H9 (cell line): ENCODE measurements around the gene SMIM36. TPM values are rescaled to one million over a fixed set of nuclear protein-coding genes. Genes with fewer than 3 reads are reported as not detected.

ENCODE experiments used
- DNase-seq: peaks from one replicate; pipeline ENCODE4 v3.0.0-alpha.2; 2017
- H2AFZ ChIP-seq: one replicate; pipeline ENCODE4 v1.6.1; 2013; ENCODE audit warnings: mild to moderate bottlenecking, low read length, control low read depth, moderate library complexity
- H2AK5ac ChIP-seq: 2 replicates; pipeline ENCODE4 v1.6.1; 2013; ENCODE audit warnings: low read length, control low read depth, mixed read lengths; ENCODE audit not compliant: insufficient read length
- H2BK120ac ChIP-seq: one replicate; pipeline ENCODE4 v1.6.1; 2013; ENCODE audit warnings: low read depth, mild to moderate bottlenecking, low read length, control low read depth, inconsistent platforms; ENCODE audit not compliant: poor library complexity, severe bottlenecking
- H2BK12ac ChIP-seq: 2 replicates; pipeline ENCODE4 v1.6.1; 2013; ENCODE audit warnings: low read length, control low read depth, mixed read lengths, low read depth; ENCODE audit not compliant: insufficient read length
- H2BK15ac ChIP-seq: 2 replicates; pipeline ENCODE4 v1.6.1; 2013; ENCODE audit warnings: low read depth, low read length, control low read depth
- H2BK20ac ChIP-seq: one replicate; pipeline ENCODE4 v1.6.1; 2013; ENCODE audit warnings: low read depth, mild to moderate bottlenecking, low read length, control low read depth, inconsistent platforms; ENCODE audit not compliant: poor library complexity, severe bottlenecking
- H2BK5ac ChIP-seq: 2 replicates; pipeline ENCODE4 v1.6.1; 2013; ENCODE audit warnings: low read length, control low read depth, mixed read lengths; ENCODE audit not compliant: insufficient read length
- H3K14ac ChIP-seq: 2 replicates; pipeline ENCODE4 v1.6.1; 2013; ENCODE audit warnings: low read length, control low read depth; ENCODE audit not compliant: insufficient read depth
- H3K18ac ChIP-seq: 2 replicates; pipeline ENCODE4 v1.6.1; 2013; ENCODE audit warnings: low read depth, mild to moderate bottlenecking, mixed read lengths, low read length, control low read depth; ENCODE audit not compliant: insufficient read length
- H3K23ac ChIP-seq: 2 replicates; pipeline ENCODE4 v1.6.1; 2013; ENCODE audit warnings: low read length, control low read depth, mixed read lengths, low read depth; ENCODE audit not compliant: insufficient read length
- H3K23me2 ChIP-seq: 2 replicates; pipeline ENCODE4 v1.6.1; 2013; ENCODE audit warnings: low read depth, mild to moderate bottlenecking, mixed read lengths, low read length, control low read depth; ENCODE audit not compliant: insufficient read length, poor library complexity, severe bottlenecking
- H3K27ac ChIP-seq: 2 replicates; pipeline ENCODE4 v1.5.1; 2013; ENCODE audit warnings: low read length, control low read depth, mixed read lengths, low read depth; ENCODE audit not compliant: insufficient read length
- H3K27me3 ChIP-seq: 2 replicates; pipeline ENCODE4 v1.6.1; 2013; ENCODE audit warnings: low read length, control low read depth, inconsistent platforms; ENCODE audit not compliant: insufficient read depth
- H3K4ac ChIP-seq: 2 replicates; pipeline ENCODE4 v1.6.1; 2013; ENCODE audit warnings: low read depth, mild to moderate bottlenecking, control low read depth, inconsistent platforms, low read length, moderate library complexity
- H3K4me1 ChIP-seq: 2 replicates; pipeline ENCODE4 v1.6.1; 2013; ENCODE audit warnings: low read length, control low read depth, inconsistent platforms; ENCODE audit not compliant: insufficient read depth
- H3K4me2 ChIP-seq: 2 replicates; pipeline ENCODE4 v1.6.1; 2013; ENCODE audit warnings: low read length, control low read depth, mixed read lengths; ENCODE audit not compliant: insufficient read length, insufficient read depth
- H3K56ac ChIP-seq: 2 replicates; pipeline ENCODE4 v1.6.1; 2013; ENCODE audit warnings: low read depth, mild to moderate bottlenecking, mixed read lengths, low read length, control low read depth; ENCODE audit not compliant: insufficient read length
- H3K79me1 ChIP-seq: 2 replicates; pipeline ENCODE4 v1.6.1; 2013; ENCODE audit warnings: low read depth, mild to moderate bottlenecking, moderate library complexity, low read length, control low read depth, inconsistent platforms; ENCODE audit not compliant: insufficient read depth, poor library complexity, severe bottlenecking
- H3K79me2 ChIP-seq: 2 replicates; pipeline ENCODE4 v1.6.1; 2013; ENCODE audit warnings: low read length, control low read depth, inconsistent platforms; ENCODE audit not compliant: insufficient read depth
- H3K9ac ChIP-seq: 2 replicates; pipeline ENCODE4 v1.6.1; 2013; ENCODE audit warnings: low read length, control low read depth, mixed read lengths; ENCODE audit not compliant: insufficient read length; ENCODE audit errors: extremely low read depth
- H3K9me3 ChIP-seq: one replicate; pipeline ENCODE4 v1.6.1; 2013; ENCODE audit warnings: low read depth, low read length, inconsistent platforms; ENCODE audit not compliant: control insufficient read depth
- H3T11ph ChIP-seq: one replicate; pipeline ENCODE4 v1.6.1; 2013; ENCODE audit warnings: mild to moderate bottlenecking, low read length, control low read depth, inconsistent platforms
- H4K20me1 ChIP-seq: one replicate; pipeline ENCODE4 v1.6.1; 2013; ENCODE audit not compliant: control insufficient read depth, insufficient read length, insufficient read depth
- H4K5ac ChIP-seq: 2 replicates; pipeline ENCODE4 v1.6.1; 2013; ENCODE audit warnings: low read depth, mild to moderate bottlenecking, mixed read lengths, low read length, control low read depth; ENCODE audit not compliant: insufficient read length
- H4K8ac ChIP-seq: replicated peaks from 2 replicates; pipeline ENCODE4 v1.6.1; 2013; ENCODE audit warnings: low read length, control low read depth, mixed read lengths, low read depth; ENCODE audit not compliant: insufficient read length
- H4K91ac ChIP-seq: 2 replicates; pipeline ENCODE4 v1.6.1; 2013; ENCODE audit warnings: low read depth, mild to moderate bottlenecking, moderate library complexity, mixed read lengths, low read length, control low read depth; ENCODE audit not compliant: insufficient read length
- H3K27ac Mint-ChIP-seq, 3 experiments: 2 replicates in 2 of 3; 3 replicates in 1 of 3; pipeline ENCODE4 v1.8.0; 2020 to 2021; ENCODE audit warnings: mixed read lengths in 3 of 3, mild to moderate bottlenecking in 1 of 3, moderate library complexity in 1 of 3
- H3K27me3 Mint-ChIP-seq: 2 replicates; pipeline ENCODE4 v1.8.0; 2021; ENCODE audit warnings: low read depth, mild to moderate bottlenecking, moderate library complexity, mixed read lengths
- H3K36me3 Mint-ChIP-seq, 3 experiments: 2 replicates in 2 of 3; 3 replicates in 1 of 3; pipeline ENCODE4 v1.8.0; 2020 to 2021; ENCODE audit warnings: low read depth in 3 of 3, mixed read lengths in 3 of 3; ENCODE audit not compliant: insufficient read depth in 1 of 3
- H3K4me1 Mint-ChIP-seq, 2 experiments: 2 replicates each; pipeline ENCODE4 v1.8.0; 2020; ENCODE audit warnings: mixed read lengths in 2 of 2
- H3K4me3 Mint-ChIP-seq, 2 experiments: 2 replicates in 1 of 2; 3 replicates in 1 of 2; pipeline ENCODE4 v1.8.0; 2020 to 2021; ENCODE audit warnings: mild to moderate bottlenecking in 2 of 2, mixed read lengths in 2 of 2, moderate library complexity in 1 of 2
- H3K9me3 Mint-ChIP-seq, 2 experiments: 2 replicates in 1 of 2; 3 replicates in 1 of 2; pipeline ENCODE4 v1.8.0; 2020; ENCODE audit warnings: mild to moderate bottlenecking in 2 of 2, mixed read lengths in 2 of 2, moderate library complexity in 1 of 2
- WGBS: extraction: QIAGEN DNeasy Blood & Tissue Kit; methylation state at CpG from one replicate; pipeline ENCODE4 v1.1.7; 2013; ENCODE audit warnings: missing lambda C conversion rate, low lambda C conversion rate, mixed read lengths; ENCODE audit not compliant: insufficient read length; ENCODE audit errors: extremely low coverage; 5-methylcytosine and 5-hydroxymethylcytosine counted together
- total RNA-seq: library from RNA; stranded (reverse); gene quantifications from 2 replicates; pipeline ENCODE4 v1.2.1, GENCODE V29; 2021
- TF ChIP-seq, protein P1 (sequence below): fragments of 200-600 bp; sonication (generic); conservative IDR thresholded peaks from 3 replicates; pipeline ENCODE4 v1.8.0; 2021; ENCODE audit warnings: antibody characterized with exemption, mild to moderate bottlenecking

The SMIM36 gene
- total RNA-seq, 1 experiment from 2014 or later: not detected

DNA sequence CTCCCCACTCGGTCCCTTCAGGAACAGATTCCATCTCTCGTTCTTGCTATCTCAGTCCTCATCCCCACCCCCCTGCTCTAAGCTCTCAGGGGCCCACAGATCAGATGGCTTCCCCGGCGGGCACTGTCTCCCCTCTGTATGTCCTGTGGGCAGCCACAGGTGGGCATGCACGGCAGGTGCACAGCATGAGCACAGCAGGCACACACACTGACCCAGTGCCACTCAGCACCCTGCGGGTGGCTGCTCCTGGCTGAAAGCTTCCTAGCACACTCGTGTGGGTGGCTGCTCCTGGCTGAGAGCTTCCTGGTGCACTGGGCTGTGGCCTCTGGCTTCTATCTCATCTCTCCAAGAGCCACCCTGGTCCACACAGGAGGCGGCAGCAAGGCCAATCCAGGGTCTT, 44.5 kb upstream of the SMIM36 start:
- no peak overlapping the region for H4K5ac ChIP-seq
- no peak overlapping the region for H3K9ac ChIP-seq
- no peak overlapping the region for H3K4me2 ChIP-seq
- H3K4me1 ChIP-seq: no peaks in the 10 kb centered on the region; the same call in 1 of the 2 replicates
- WGBS: no CpG with 5 or more reads among the region's 8 CpGs
- no peak overlapping the region for H3K18ac ChIP-seq
- H2BK120ac ChIP-seq: no peak overlapping the region
- Mint-ChIP-seq H3K36me3 (no peaks in the 10 kb centered on the region), H3K4me1 (peaks cover 17 to 20% of the 10 kb centered on the region in 2 experiments), H3K4me3 (no peak overlapping the region), H3K27ac (no peak overlapping the region; a peak in 1 of 7 replicates), H3K27me3 (no peaks in the 10 kb centered on the region; the same call in 1 of the 2 replicates), H3K9me3 (peaks cover 0 to 4% of the 10 kb centered on the region in 2 experiments; a peak in 3 of 5 replicates)
- H3K23ac ChIP-seq: no peak overlapping the region
- H2BK20ac ChIP-seq: no peak overlapping the region
- H3K9me3 ChIP-seq: no peaks in the 10 kb centered on the region
- no peaks in the 10 kb centered on the region for H3K79me1 ChIP-seq
- H4K20me1 ChIP-seq: no peaks in the 10 kb centered on the region
- no peak overlapping the region for H3K56ac ChIP-seq
- TF ChIP-seq, protein P1, sequence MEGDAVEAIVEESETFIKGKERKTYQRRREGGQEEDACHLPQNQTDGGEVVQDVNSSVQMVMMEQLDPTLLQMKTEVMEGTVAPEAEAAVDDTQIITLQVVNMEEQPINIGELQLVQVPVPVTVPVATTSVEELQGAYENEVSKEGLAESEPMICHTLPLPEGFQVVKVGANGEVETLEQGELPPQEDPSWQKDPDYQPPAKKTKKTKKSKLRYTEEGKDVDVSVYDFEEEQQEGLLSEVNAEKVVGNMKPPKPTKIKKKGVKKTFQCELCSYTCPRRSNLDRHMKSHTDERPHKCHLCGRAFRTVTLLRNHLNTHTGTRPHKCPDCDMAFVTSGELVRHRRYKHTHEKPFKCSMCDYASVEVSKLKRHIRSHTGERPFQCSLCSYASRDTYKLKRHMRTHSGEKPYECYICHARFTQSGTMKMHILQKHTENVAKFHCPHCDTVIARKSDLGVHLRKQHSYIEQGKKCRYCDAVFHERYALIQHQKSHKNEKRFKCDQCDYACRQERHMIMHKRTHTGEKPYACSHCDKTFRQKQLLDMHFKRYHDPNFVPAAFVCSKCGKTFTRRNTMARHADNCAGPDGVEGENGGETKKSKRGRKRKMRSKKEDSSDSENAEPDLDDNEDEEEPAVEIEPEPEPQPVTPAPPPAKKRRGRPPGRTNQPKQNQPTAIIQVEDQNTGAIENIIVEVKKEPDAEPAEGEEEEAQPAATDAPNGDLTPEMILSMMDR: no peak
- no peak overlapping the region for H2BK12ac ChIP-seq
- H2AK5ac ChIP-seq: no peak overlapping the region
- H2BK5ac ChIP-seq: no peak overlapping the region
- no peak overlapping the region for H3K14ac ChIP-seq
- no peak for DNase-seq
- no peak overlapping the region for H3T11ph ChIP-seq
- no peak overlapping the region for H2BK15ac ChIP-seq
- no peaks in the 10 kb centered on the region for H3K23me2 ChIP-seq
- no peak overlapping the region for H2AFZ ChIP-seq
- no peaks in the 10 kb centered on the region for H3K27me3 ChIP-seq
- no peak overlapping the region for H4K91ac ChIP-seq
- H3K27ac ChIP-seq: no peak overlapping the region
- H3K4ac ChIP-seq: no peak overlapping the region
- no peaks in the 10 kb centered on the region for H3K79me2 ChIP-seq
- no peak overlapping the region for H4K8ac ChIP-seq
